Gastroesophageal sphincter (tissue), 3 donors: ENCODE results near the gene KDM5C.

Source experiments
- EP300 ChIP-seq: sonication (generic); formaldehyde crosslinking; IDR thresholded peaks from one replicate; pipeline ENCODE4 v1.6.1; 2017; ENCODE audit warnings: antibody characterized with exemption, mild to moderate bottlenecking
- TF ChIP-seq, protein P1 (sequence below), 4 experiments: fragments of 200-600 bp in 2 of 4; fragments of 450-650 bp in 2 of 4; sonication (generic) in 1 of 4; IDR thresholded peaks; one replicate each; pipeline ENCODE4 v1.5.1; 2017 to 2019; ENCODE audit warnings: antibody characterized with exemption in 4 of 4, mild to moderate bottlenecking in 2 of 4, moderate library complexity in 2 of 4

DNA sequence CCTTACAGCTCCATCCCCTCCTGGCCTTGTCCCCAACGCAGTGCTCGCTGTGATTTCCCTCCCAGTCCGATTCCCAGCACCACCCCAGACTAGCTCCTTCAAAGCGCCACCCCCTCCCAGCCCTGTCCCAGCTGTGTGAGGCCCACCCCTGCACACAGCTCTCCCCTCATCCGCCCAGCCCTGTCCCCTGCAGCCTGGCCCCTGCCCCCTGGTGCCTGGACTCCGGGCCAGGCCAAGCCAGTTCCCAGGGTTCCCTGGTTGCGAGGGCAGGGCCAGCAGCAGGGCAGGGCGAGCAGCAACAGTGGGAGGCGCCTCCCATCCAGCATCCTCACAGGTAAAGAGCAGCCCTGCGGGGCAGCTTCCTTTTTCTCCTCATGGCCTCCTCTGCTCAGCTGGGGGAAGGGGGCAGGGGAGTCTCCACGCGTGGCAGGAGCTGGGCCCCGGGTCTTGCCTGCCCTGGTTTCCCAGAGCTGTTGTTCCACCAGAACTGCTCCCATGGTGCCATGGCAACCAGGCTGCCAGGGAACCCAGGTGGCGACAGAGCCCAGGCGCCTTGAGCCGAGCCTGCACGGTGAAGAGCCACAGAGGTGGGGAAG lies 31.5 kb upstream of the KDM5C start:
- TF ChIP-seq, protein P1, sequence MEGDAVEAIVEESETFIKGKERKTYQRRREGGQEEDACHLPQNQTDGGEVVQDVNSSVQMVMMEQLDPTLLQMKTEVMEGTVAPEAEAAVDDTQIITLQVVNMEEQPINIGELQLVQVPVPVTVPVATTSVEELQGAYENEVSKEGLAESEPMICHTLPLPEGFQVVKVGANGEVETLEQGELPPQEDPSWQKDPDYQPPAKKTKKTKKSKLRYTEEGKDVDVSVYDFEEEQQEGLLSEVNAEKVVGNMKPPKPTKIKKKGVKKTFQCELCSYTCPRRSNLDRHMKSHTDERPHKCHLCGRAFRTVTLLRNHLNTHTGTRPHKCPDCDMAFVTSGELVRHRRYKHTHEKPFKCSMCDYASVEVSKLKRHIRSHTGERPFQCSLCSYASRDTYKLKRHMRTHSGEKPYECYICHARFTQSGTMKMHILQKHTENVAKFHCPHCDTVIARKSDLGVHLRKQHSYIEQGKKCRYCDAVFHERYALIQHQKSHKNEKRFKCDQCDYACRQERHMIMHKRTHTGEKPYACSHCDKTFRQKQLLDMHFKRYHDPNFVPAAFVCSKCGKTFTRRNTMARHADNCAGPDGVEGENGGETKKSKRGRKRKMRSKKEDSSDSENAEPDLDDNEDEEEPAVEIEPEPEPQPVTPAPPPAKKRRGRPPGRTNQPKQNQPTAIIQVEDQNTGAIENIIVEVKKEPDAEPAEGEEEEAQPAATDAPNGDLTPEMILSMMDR (IDR thresholded peaks at IDR 0.05), result no peak
- no peak for TF ChIP-seq EP300
